SK-N-SH treated with all-trans-retinoic acid at 6 μM for 48 hours (cell line): ENCODE measurements around the gene IL1B.

Experiments used
- ATAC-seq: fragments of 200-7000 bp; cut with Tn5 transposase; 3 replicates; pipeline ENCODE4 v1.9.1; 2020; ENCODE audit warnings: mild to moderate bottlenecking, moderate library complexity
- ARNTL ChIP-seq: fragments of 450-650 bp; formaldehyde crosslinking; IDR thresholded peaks from 2 replicates; pipeline ENCODE4 v1.5.0; 2020; ENCODE audit warnings: low read depth, mild to moderate bottlenecking, moderate library complexity, borderline replicate concordance
- BACH2 ChIP-seq: fragments of 250-450 bp; sonication (Bioruptor Pico); IDR thresholded peaks from 2 replicates; pipeline ENCODE4 v1.9.0; 2021; ENCODE audit warnings: mild to moderate bottlenecking, borderline replicate concordance
- CREB5 ChIP-seq: fragments of 250-450 bp; sonication (Bioruptor Pico); IDR thresholded peaks from 2 replicates; pipeline ENCODE4 v1.5.1; 2020; ENCODE audit warnings: low read depth, mild to moderate bottlenecking, moderate library complexity
- CSRNP3 ChIP-seq: fragments of 250-450 bp; sonication (Bioruptor Pico); IDR thresholded peaks from 2 replicates; pipeline ENCODE4 v1.5.1; 2021; ENCODE audit warnings: mild to moderate bottlenecking, moderate library complexity
- ESRRG ChIP-seq: fragments of 250-450 bp; sonication (Bioruptor Pico); IDR thresholded peaks from 2 replicates; pipeline ENCODE4 v1.6.1; 2021; ENCODE audit warnings: mild to moderate bottlenecking
- GLIS3 ChIP-seq: fragments of 250-450 bp; sonication (Bioruptor Pico); IDR thresholded peaks from 2 replicates; pipeline ENCODE4 v1.5.0; 2020; ENCODE audit warnings: mild to moderate bottlenecking, moderate library complexity
- ISL1 ChIP-seq: fragments of 250-450 bp; sonication (Bioruptor Pico); IDR thresholded peaks from 2 replicates; pipeline ENCODE4 v2.1.2; 2022; ENCODE audit warnings: mild to moderate bottlenecking, moderate library complexity
- PATZ1 ChIP-seq: fragments of 250-450 bp; sonication (Bioruptor Pico); IDR thresholded peaks from 2 replicates; pipeline ENCODE4 v1.8.0; 2020; ENCODE audit warnings: mild to moderate bottlenecking, moderate library complexity, borderline replicate concordance
- RARB ChIP-seq: fragments of 250-450 bp; sonication (Bioruptor Pico); IDR thresholded peaks from 2 replicates; pipeline ENCODE4 v1.8.0; 2021; ENCODE audit warnings: mild to moderate bottlenecking, moderate library complexity
- SNAI2 ChIP-seq: fragments of 250-450 bp; sonication (Bioruptor Pico); IDR thresholded peaks from 2 replicates; pipeline ENCODE4 v1.5.0; 2020; ENCODE audit warnings: mild to moderate bottlenecking, moderate library complexity
- TCF4 ChIP-seq: fragments of 250-450 bp; sonication (Bioruptor Pico); IDR thresholded peaks from 2 replicates; pipeline ENCODE4 v1.8.0; 2021; ENCODE audit warnings: mild to moderate bottlenecking, moderate library complexity, borderline replicate concordance
- TOX ChIP-seq: fragments of 250-450 bp; sonication (Bioruptor Pico); IDR thresholded peaks from 2 replicates; pipeline ENCODE4 v1.8.0; 2021; ENCODE audit warnings: mild to moderate bottlenecking, moderate library complexity, borderline replicate concordance
- ZFP3 ChIP-seq: fragments of 250-450 bp; sonication (Bioruptor Pico); IDR thresholded peaks from 2 replicates; pipeline ENCODE4 v1.5.0; 2020; ENCODE audit warnings: mild to moderate bottlenecking, moderate library complexity
- ZNF565 ChIP-seq: fragments of 450-650 bp; formaldehyde crosslinking; conservative IDR thresholded peaks from 2 replicates; pipeline ENCODE4 v1.5.0; 2020; ENCODE audit warnings: low read depth, mild to moderate bottlenecking, moderate library complexity
- ZNF70 ChIP-seq: fragments of 450-650 bp; formaldehyde crosslinking; IDR thresholded peaks from 2 replicates; pipeline ENCODE4 v1.5.0; 2020; ENCODE audit warnings: mild to moderate bottlenecking, moderate library complexity
- ZNF8 ChIP-seq: fragments of 450-650 bp; formaldehyde crosslinking; IDR thresholded peaks from 2 replicates; pipeline ENCODE4 v1.5.0; 2020; ENCODE audit warnings: mild to moderate bottlenecking, moderate library complexity
- TF ChIP-seq, protein P1 (sequence below): fragments of 250-450 bp; sonication (Bioruptor Pico); IDR thresholded peaks from 2 replicates; pipeline ENCODE4 v1.5.0; 2020; ENCODE audit warnings: mild to moderate bottlenecking, moderate library complexity

The IL1B gene

GRCh38 chr2:112798979-112799975 is 37.3 kb downstream of the IL1B start:
- TF ChIP-seq ESRRG, result no peak
- TF ChIP-seq ISL1 (CRISPR knock-in tag), result no peak
- TF ChIP-seq SNAI2 (CRISPR knock-in tag), result no peak
- no peak for TF ChIP-seq ZNF70 (CRISPR knock-in tag)
- no peak for TF ChIP-seq PATZ1
- TF ChIP-seq CSRNP3, result no peak
- no peak for TF ChIP-seq GLIS3 (CRISPR knock-in tag)
- TF ChIP-seq CREB5 (CRISPR knock-in tag), result no peak
- no peak for TF ChIP-seq BACH2 (CRISPR knock-in tag)
- no peak for TF ChIP-seq ZNF565 (CRISPR knock-in tag)
- no peak for TF ChIP-seq TCF4 (CRISPR knock-in tag)
- no peak for ATAC-seq

GRCh38 chr2:112796486-112796885 is 40.1 kb downstream of the IL1B start:
- no peak for TF ChIP-seq RARB (CRISPR knock-in tag)
- no peak for TF ChIP-seq ZNF8 (CRISPR knock-in tag)
- no peak for TF ChIP-seq ZNF565 (CRISPR knock-in tag)
- no peak for TF ChIP-seq TCF4 (CRISPR knock-in tag)
- ATAC-seq, result no peak

- no peak for ATAC-seq
- TF ChIP-seq ISL1 (CRISPR knock-in tag) (no peak), ARNTL (CRISPR knock-in tag) (no peak), RARB (CRISPR knock-in tag) (no peak), TOX (CRISPR knock-in tag) (no peak), ZNF70 (CRISPR knock-in tag) (no peak), ZFP3 (CRISPR knock-in tag) (no peak), SNAI2 (CRISPR knock-in tag) (no peak), CREB5 (CRISPR knock-in tag) (no peak)
- TF ChIP-seq, protein P1, sequence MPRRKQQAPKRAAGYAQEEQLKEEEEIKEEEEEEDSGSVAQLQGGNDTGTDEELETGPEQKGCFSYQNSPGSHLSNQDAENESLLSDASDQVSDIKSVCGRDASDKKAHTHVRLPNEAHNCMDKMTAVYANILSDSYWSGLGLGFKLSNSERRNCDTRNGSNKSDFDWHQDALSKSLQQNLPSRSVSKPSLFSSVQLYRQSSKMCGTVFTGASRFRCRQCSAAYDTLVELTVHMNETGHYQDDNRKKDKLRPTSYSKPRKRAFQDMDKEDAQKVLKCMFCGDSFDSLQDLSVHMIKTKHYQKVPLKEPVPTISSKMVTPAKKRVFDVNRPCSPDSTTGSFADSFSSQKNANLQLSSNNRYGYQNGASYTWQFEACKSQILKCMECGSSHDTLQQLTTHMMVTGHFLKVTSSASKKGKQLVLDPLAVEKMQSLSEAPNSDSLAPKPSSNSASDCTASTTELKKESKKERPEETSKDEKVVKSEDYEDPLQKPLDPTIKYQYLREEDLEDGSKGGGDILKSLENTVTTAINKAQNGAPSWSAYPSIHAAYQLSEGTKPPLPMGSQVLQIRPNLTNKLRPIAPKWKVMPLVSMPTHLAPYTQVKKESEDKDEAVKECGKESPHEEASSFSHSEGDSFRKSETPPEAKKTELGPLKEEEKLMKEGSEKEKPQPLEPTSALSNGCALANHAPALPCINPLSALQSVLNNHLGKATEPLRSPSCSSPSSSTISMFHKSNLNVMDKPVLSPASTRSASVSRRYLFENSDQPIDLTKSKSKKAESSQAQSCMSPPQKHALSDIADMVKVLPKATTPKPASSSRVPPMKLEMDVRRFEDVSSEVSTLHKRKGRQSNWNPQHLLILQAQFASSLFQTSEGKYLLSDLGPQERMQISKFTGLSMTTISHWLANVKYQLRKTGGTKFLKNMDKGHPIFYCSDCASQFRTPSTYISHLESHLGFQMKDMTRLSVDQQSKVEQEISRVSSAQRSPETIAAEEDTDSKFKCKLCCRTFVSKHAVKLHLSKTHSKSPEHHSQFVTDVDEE (CRISPR knock-in tag), result no peak
These were observed 40.8 kb downstream of the IL1B start for GRCh38 chr2:112795774-112796173.

DNA sequence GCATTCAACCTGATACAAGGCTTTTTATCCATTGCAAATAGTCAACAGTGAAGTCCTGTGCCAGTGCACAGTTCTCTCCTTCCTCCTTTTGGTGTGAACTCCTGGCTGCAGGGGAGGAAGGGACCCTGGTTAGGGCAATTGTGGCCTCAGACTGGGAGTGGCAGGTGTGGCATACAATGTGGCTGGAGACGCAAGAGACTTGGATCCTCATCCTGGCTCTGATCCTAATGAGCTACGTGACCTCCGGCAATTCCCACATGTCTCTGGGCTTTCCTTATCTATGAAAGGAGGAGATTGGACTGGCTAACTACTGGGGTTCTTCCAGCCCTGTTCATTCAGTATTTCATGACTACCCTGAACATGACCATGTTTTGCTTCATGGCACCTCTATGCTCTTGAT is 41.7 kb downstream of the IL1B start:
- TF ChIP-seq TCF4 (CRISPR knock-in tag) (no peak), ARNTL (CRISPR knock-in tag) (no peak)
- no peak for ATAC-seq
